VCaP (cell line): ENCODE data around the gene SMYD2.

Experiments used
- H3K27ac ChIP-seq: fragments of 450-650 bp; 2 replicates; pipeline ENCODE4 v1.5.1; 2017
- TF ChIP-seq, protein P1 (sequence below): fragments of 450-650 bp; conservative IDR thresholded peaks from 2 replicates; pipeline ENCODE4 v1.5.1; 2017; ENCODE audit warnings: mild to moderate bottlenecking, moderate library complexity

SMYD2 gene

DNA sequence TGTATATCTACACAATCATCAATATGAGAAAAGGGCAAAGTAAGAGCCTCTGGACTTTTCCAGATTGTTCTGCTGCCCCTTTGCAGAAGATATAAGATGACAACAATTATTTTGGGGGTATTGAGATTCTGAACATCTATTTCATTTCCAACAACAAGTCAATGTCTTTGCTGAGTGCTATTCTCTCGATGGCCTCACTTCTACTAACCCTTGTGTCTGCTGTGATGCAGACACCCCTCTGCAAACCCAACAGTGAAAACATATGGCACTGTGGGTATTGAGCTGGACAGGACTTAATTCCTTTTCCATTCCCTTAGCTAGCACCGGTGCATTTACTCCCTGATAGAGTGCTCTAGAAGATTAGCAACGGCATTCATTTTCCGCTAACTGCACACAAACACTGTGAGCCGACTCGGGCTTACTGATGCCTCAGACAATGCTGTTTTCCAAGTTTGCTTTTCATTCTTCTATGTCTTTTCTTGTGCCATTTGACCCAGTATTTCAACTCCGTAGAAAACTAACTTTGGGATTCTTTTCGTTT lies 33.4 kb upstream of the SMYD2 start:
- H3K27ac ChIP-seq: no peak overlapping the region
- TF ChIP-seq, protein P1, sequence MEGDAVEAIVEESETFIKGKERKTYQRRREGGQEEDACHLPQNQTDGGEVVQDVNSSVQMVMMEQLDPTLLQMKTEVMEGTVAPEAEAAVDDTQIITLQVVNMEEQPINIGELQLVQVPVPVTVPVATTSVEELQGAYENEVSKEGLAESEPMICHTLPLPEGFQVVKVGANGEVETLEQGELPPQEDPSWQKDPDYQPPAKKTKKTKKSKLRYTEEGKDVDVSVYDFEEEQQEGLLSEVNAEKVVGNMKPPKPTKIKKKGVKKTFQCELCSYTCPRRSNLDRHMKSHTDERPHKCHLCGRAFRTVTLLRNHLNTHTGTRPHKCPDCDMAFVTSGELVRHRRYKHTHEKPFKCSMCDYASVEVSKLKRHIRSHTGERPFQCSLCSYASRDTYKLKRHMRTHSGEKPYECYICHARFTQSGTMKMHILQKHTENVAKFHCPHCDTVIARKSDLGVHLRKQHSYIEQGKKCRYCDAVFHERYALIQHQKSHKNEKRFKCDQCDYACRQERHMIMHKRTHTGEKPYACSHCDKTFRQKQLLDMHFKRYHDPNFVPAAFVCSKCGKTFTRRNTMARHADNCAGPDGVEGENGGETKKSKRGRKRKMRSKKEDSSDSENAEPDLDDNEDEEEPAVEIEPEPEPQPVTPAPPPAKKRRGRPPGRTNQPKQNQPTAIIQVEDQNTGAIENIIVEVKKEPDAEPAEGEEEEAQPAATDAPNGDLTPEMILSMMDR: no peak

DNA sequence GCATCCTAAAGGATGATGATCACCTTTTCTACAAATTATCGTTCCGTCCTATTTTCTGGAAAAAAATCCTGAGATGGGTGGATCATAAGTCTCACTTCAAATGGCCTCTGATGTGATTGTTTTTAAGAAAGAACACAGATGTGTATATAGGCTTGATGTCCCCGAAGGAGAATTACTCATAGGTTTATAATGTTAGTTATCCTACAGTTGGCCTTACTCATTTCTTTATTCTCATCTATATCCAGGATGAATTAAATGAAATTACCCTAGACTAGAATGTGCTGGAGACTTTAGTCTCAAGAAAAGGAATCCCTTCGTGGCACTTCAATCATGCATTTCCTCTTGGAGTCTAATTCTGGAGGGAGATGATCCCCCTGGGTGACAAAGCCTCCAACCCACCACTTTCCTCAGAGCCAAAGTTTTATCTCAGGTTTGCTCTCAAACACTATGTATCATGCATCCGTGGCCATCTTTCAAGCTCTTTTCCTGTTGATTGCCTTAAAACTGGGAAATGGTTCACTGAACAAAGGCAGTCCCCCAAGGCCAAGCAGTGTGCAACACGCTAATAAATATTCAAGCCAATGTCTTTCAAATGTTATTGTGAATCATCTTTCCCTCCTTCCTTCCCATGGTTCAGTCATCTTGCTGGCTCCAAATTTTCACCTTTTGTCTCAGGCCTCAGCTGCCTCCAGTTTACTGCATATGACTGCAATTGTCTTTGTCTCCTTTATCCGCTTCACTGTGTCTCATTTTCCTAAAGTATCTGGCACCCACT lies 32.5 kb upstream of the SMYD2 start:
- TF ChIP-seq, protein P1: no peak
- no peak overlapping the region for H3K27ac ChIP-seq

DNA sequence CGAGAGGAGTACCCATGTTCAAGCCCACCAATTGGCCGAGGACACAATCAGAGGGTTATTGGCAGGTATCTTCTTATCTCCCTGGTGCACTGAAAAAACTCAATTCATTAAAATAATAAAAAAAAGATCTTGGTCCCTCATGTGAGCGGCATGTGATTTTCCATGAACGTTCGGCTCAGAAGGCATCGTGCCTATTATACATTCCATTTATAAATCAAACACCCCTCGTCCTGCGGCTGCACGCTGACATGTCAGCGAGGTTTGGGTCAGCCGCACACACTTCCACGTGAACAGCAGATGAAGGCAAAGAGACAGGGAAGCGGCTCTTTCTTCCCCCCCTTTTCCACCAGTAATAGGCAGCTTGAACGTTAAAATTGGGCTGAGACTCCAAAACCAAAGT lies 31.3 kb upstream of the SMYD2 start:
- TF ChIP-seq, protein P1: no peak
- H3K27ac ChIP-seq: no peak overlapping the region

DNA sequence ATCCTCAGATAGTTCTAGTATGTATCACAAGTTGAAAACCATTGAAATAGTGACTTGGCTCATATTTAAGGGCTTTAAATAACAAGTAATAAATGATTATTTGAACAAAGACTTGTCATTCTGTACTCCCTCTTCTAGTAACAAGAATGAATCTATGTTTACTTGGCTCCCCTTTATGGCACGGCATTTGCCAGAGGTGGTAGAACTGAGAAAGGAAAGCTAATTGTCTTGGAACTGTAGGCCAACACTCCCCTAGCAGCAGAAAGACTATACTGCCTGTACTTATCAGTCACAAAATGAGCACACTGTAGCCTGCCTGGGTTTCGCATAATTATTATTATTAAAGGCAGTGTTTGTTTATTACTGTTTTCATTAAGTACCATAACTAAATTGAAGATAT lies 29.6 kb upstream of the SMYD2 start:
- TF ChIP-seq, protein P1: no peak

DNA sequence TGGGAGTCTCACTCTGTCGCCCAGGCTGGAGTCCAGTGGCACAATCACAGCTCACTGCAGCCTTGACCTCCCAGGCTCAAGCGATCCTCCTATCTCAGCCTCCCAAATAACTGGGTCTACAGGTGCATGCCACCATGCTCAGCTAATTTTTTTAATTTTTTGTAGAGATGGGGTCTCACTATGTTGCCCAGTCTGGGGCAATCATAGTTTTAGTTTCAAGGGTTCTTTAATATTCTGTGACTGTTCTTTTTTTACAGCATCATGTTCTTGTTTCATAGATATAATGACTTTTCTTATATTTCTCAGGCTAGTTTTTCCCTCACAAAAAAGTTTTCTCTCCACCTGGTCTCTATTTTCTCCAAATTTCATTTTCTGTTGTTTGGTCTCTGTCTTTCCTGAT lies 25.4 kb upstream of the SMYD2 start:
- H3K27ac ChIP-seq: no peak overlapping the region
- TF ChIP-seq, protein P1: no peak

More for the DNA sequence above, 29.6 kb upstream of the SMYD2 start:
- H3K27ac ChIP-seq: no peak overlapping the region; the same call in 1 of the 2 replicates

DNA sequence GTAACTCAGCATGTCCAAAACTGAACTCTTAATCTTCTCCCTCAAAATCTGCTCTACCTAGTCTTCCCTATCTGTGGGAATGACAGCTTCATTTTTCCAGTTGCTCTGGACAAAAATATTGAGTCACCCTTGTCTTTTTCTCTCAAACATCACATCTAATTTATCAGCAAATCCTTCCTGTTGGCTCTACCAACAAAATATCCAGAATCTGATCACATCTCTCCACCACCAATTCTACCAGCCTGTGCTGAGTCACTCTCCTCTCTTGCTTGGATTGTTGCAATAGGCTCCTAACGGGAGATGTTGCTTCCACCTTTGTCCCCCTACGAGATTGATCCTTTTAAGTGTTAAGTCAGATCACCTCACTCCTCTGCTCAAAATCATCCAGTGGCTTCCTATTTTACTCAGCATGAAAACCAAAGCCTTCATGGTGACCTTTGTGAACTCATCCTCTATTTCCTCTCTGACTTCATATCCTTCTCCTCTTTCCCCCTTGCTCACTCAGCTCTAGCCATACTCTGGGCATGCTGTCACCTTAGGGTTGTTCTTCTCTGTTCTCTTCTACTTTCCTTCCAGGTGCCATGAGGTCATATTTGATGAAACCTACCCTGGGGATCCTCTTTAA lies 21.5 kb upstream of the SMYD2 start:
- TF ChIP-seq, protein P1: no peak
- H3K27ac ChIP-seq: no peak overlapping the region

DNA sequence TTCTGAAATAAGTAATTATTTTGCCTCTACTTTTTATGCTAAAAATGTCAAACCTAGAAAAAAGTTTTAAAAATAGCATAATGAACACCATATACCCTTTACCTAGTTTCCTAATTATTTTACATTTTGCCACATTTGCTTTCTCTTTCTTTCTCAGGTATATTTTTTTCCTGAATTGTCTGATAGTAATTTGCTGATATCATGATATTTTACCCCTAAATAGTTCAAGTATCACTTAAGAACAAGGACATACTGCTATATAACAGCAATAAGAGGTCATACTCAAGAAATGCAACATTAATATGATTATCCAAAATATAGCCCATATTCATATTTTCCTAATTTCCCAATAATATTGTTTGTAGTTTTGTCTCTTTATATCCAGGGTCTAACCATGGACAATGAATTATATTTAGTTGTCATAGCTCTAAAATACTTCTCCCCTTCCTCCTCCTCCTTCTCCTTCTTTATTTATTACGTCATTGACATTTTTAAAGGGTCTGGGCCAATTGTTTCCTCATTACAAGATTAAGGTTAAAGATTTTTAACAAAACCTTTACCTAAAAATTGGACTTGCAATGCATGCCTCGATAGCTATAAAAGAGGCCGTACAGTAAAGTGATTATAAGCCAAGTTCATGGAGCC lies 20.3 kb upstream of the SMYD2 start:
- TF ChIP-seq, protein P1: no peak

More for the DNA sequence above, 20.3 kb upstream of the SMYD2 start:
- no peak overlapping the region for H3K27ac ChIP-seq
